Mesothelial cell of epicardium (in vitro differentiated cells): ENCODE data around the gene MYL12A. TPM values are rescaled to one million over a fixed set of nuclear protein-coding genes. Genes with fewer than 3 reads are reported as not detected.
"Not testable (repeated sequence)": the region's sequence is repeated elsewhere in the genome, so short reads cannot be mapped to it uniquely, and the experiment has no call there.

Experiments used
- DNase-seq, 2 experiments: peaks; one replicate each; pipeline ENCODE4 v3.0.0; 2021; ENCODE audit warnings: low spot score in 2 of 2; ENCODE audit not compliant: unreplicated experiment in 2 of 2
- H3K27ac Mint-ChIP-seq: 2 replicates; pipeline ENCODE4 v1.8.0; 2021; ENCODE audit warnings: mixed read lengths
- H3K27me3 Mint-ChIP-seq: 2 replicates; pipeline ENCODE4 v1.8.0; 2021; ENCODE audit warnings: low read depth, mixed read lengths
- H3K36me3 Mint-ChIP-seq: 2 replicates; pipeline ENCODE4 v1.8.0; 2021; ENCODE audit warnings: mixed read lengths
- H3K4me1 Mint-ChIP-seq: 2 replicates; pipeline ENCODE4 v1.8.0; 2021; ENCODE audit warnings: mixed read lengths
- H3K4me3 Mint-ChIP-seq: 2 replicates; pipeline ENCODE4 v1.8.0; 2021; ENCODE audit warnings: mild to moderate bottlenecking, moderate library complexity, mixed read lengths
- H3K9me3 Mint-ChIP-seq: 2 replicates; pipeline ENCODE4 v1.8.0; 2021; ENCODE audit warnings: mixed read lengths
- CTCF ChIP-seq: fragments of 200-600 bp; sonication (generic); IDR thresholded peaks from one replicate; pipeline ENCODE4 v1.5.0; 2021; ENCODE audit warnings: antibody characterized with exemption; ENCODE audit not compliant: unreplicated experiment
- total RNA-seq: library from RNA; stranded (reverse); gene quantifications from 3 replicates; pipeline ENCODE4 v1.2.1, GENCODE V29; 2021

MYL12A gene
- total RNA-seq, 1 donor from 2014 or later, result 220 TPM

GRCh38 chr18:3216987-3217386 lies 30.6 kb upstream of the MYL12A start:
- no peak for TF ChIP-seq CTCF
- Mint-ChIP-seq H3K9me3 (peaks cover 9% of the 10 kb centered on the region), H3K27me3 (no peaks in the 10 kb centered on the region), H3K27ac (no peak overlapping the region), H3K36me3 (no peaks in the 10 kb centered on the region), H3K4me1 (peaks cover 41% of the 10 kb centered on the region), H3K4me3 (no peak overlapping the region)
- DNase-seq, result no peak

GRCh38 chr18:3217948-3218647 lies 29.5 kb upstream of the MYL12A start:
- Mint-ChIP-seq H3K4me3 (no peak overlapping the region), H3K9me3 (peaks cover 9% of the 10 kb centered on the region), H3K4me1 (peaks cover 33% of the 10 kb centered on the region), H3K27ac (peak overlapping the region; percentile 32), H3K36me3 (no peaks in the 10 kb centered on the region), H3K27me3 (no peaks in the 10 kb centered on the region)
- no peak for TF ChIP-seq CTCF
- DNase-seq, result no peak

- H3K4me3 Mint-ChIP-seq, result no peak overlapping the region
- peaks cover 9% of the 10 kb centered on the region for H3K9me3 Mint-ChIP-seq
- H3K27ac Mint-ChIP-seq, result no peak overlapping the region
- no peak for TF ChIP-seq CTCF
- no peaks in the 10 kb centered on the region for H3K27me3 Mint-ChIP-seq
- peaks cover 30% of the 10 kb centered on the region for H3K4me1 Mint-ChIP-seq
- no peak for DNase-seq
- no peaks in the 10 kb centered on the region for H3K36me3 Mint-ChIP-seq
Measured at GRCh38 chr18:3218819-3219218, 28.8 kb upstream of the MYL12A start.

GRCh38 chr18:3219241-3219630 lies 28.4 kb upstream of the MYL12A start:
- Mint-ChIP-seq H3K9me3 (peaks cover 9% of the 10 kb centered on the region), H3K36me3 (no peaks in the 10 kb centered on the region), H3K4me3 (no peak overlapping the region), H3K27ac (peak overlapping the region; percentile 9), H3K4me1 (peaks cover 29% of the 10 kb centered on the region), H3K27me3 (no peaks in the 10 kb centered on the region)
- DNase-seq, result no peak
- TF ChIP-seq CTCF, result no peak

GRCh38 chr18:3219631-3220335 lies 27.8 kb upstream of the MYL12A start, which contains the start of gene MYOM1:
Gene MYOM1 (minus strand): TSS chr18:3219968. CDS start chr18:3215223, 4,745 bp downstream.
- Mint-ChIP-seq H3K36me3 (no peaks in the 10 kb centered on the region), H3K4me3 (no peak within 1 kb of the TSS), H3K27me3 (no peaks in the 10 kb centered on the region), H3K9me3 (peaks cover 9% of the 10 kb centered on the region), H3K27ac (peak within 1 kb of the TSS; percentile 9), H3K4me1 (peaks cover 29% of the 10 kb centered on the region)
- no peak for TF ChIP-seq CTCF
- DNase-seq, result no peak

- not testable (repeated sequence) for H3K27ac Mint-ChIP-seq, H3K4me3 Mint-ChIP-seq, DNase-seq, H3K9me3 Mint-ChIP-seq, H3K27me3 Mint-ChIP-seq, H3K36me3 Mint-ChIP-seq
- peaks cover 31% of the 10 kb centered on the region for H3K4me1 Mint-ChIP-seq
Measured at GRCh38 chr18:3220868-3221267, 26.7 kb upstream of the MYL12A start.
